NOMO-1 treated with dmso at 0.1 percent for 144 hours (cell line): ENCODE results near the gene FAT2.
"Not testable (repeated sequence)": the region's sequence is repeated elsewhere in the genome, so short reads cannot be mapped to it uniquely, and the experiment has no call there.

Experiments
- DNase-seq: peaks from one replicate; lab custom pipeline; 2025; ENCODE audit not compliant: unreplicated experiment; lab: John Stamatoyannopoulos, UW

The FAT2 gene

DNA sequence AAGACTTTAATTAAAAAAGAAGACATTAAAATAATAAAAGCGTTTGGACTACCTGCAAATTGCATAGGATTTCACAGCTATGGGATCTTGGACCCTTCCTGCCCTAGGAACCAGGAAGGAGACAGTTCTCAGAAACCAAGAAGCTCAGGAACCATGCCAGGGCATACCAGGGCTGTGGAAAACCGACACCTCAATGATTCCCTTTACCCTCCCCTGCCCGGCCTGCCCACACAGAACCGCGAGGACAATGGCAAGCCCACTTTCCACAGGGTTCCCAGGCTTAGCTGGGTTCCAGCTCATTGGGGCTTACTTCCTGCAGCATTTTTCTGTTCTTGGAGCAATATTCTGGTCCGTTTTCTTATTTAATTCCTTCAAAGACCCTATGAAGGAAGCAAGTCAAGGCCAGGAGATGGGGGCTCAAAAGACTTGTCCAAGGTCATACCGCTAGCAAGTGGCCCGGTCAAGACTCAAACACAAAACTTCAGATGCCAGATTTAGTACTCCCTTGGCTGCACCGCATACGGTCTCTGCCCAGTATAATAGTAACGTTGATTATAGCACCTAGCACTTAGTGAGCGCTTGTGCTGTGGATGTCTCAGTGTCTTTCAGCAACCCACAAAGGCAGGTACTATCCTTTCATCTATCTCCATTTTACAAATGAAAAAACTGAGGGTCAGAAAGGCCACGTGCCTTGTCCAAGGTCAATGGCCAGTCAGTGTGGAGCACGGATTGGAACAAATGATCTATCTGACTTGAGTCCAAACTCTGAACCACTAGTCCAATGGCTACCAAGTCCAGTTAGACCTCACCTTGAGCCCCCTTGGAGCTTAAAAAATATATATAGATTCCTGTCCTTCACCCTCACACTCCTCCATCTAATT, 6.8 kb downstream of the FAT2 start:
- no peak for DNase-seq

DNA sequence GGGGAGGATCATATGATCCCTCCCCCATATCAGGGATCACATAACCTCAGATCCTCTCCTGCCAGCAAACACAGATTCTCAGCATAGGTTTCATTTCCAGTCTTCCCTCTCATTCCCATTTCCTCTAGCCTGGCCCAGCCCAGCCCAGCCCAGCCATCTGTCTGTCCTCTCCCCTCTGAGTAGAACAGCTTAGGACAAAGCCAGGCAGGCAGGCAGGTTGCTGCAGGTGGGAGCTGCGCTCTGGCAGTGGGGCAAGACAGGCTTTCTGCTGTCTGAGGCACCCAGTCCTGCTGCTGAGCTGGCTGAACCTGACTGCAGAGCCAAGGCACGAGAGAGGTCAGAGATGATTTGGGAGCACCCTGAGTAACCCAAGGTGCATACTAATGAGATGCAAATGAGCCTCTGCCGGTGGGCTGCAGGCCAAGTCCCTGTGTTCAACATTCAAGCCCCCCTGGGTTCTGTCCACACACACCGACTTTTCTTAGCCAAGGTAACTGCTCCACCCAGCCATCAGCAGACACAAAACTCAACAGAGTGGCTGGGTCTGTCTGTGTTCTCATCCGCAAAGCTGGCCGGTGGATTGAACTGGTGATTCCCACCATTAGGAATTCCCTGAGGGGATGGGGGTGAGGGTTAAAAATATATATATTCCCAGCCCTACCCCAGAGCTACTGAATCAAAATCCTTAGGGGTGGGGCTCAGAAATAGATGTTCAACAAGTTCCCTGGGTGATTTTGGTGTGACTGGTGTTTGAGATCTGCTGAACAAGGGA, 9.1 kb downstream of the FAT2 start:
- DNase-seq: no peak

DNA sequence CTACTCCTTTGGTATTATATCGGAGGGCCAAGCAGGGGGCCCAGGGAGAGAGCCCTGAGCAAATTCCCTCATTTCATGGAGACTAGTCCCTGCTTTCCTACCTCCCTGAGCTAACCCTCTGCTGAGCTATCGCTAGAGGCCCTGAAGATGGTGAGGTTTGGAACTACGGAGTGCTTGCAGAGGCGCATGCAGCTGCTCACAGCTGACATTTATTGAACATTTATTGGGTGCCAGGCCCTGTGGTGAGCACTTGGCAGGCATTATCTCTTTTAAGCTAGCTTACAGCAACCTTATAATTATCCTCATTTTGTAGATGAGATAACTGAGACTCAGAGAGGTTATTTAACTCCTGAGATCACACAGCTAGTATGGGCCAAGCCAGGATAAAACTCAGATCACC, 9.8 kb downstream of the FAT2 start:
- no peak for DNase-seq

DNA sequence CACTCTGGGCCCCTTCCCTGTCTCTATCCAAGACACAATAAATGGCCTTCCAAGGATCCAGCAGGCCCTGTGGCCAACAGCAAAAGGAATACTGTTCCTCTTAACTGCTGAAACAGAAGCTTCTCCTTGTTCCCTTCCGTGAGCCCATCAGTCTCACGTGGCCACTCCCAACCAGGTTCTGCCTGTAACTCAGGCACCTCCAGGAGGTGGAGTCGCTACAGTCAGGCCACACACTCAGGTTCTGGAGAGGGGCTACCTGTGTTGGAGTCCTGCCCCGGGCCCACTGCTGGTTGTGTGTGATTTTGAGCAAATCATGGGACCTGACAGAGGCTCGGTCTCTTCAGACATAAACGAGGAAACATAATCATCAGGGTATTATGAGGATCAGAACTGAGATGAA, 10.3 kb downstream of the FAT2 start:
- no peak for DNase-seq

DNA sequence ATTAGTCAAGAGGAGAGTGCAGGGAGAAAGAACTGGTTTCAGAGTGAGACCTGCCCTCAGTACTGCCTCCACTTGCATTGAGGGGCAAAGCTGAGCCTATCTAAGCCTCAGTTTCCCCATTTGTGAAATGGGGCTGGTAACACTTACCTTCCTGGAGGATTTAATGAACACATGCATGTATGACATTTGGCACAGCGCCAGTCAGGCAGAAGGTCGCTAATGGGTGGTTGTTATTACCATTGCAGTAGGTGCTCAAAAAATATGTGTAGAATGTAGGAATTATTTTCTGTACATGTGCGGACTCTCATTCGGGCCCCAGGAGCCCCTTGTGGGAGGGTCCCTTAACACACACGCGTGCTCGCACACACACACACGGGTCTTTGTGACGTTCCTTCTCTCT, 10.9 kb downstream of the FAT2 start:
- no peak for DNase-seq

- not testable (repeated sequence) for DNase-seq
Observed at GRCh38 chr5:151579146-151579545, 12.0 kb downstream of the FAT2 start.

- no peak for DNase-seq
Observed at GRCh38 chr5:151578326-151579025, 12.7 kb downstream of the FAT2 start.

GRCh38 chr5:151577566-151577965, 13.6 kb downstream of the FAT2 start:
- peak; percentile 65 for DNase-seq

DNA sequence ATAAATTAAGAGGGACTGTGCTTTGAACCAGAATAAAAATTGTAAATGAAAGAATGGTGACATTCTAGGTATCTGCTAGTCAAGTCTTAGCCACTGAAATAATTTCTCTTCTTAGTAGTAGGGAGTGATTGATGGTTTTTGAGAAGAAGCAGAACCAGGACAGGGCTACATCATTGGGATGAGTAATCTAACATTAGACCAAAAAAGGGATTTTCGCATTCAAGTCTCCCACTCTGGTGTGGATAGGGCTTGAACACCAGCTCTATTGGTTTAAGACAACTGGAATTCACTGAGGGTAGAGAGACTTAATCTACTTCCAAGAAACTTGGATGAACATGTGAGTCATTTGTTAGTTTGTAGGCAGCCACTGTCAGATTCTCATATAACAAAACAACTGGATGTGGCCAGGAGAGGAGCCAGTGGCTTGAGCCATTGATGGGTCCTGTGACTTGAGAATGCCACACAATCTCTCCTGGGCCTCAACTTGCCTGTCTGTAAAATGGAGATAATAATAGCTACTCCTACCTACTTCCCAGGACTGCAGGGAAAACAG, 16.6 kb downstream of the FAT2 start:
- DNase-seq: no peak

- DNase-seq: no peak
Observed at GRCh38 chr5:151572657-151573368, 18.3 kb downstream of the FAT2 start.

- DNase-seq: no peak
Observed at GRCh38 chr5:151571270-151572173, 19.6 kb downstream of the FAT2 start.

DNA sequence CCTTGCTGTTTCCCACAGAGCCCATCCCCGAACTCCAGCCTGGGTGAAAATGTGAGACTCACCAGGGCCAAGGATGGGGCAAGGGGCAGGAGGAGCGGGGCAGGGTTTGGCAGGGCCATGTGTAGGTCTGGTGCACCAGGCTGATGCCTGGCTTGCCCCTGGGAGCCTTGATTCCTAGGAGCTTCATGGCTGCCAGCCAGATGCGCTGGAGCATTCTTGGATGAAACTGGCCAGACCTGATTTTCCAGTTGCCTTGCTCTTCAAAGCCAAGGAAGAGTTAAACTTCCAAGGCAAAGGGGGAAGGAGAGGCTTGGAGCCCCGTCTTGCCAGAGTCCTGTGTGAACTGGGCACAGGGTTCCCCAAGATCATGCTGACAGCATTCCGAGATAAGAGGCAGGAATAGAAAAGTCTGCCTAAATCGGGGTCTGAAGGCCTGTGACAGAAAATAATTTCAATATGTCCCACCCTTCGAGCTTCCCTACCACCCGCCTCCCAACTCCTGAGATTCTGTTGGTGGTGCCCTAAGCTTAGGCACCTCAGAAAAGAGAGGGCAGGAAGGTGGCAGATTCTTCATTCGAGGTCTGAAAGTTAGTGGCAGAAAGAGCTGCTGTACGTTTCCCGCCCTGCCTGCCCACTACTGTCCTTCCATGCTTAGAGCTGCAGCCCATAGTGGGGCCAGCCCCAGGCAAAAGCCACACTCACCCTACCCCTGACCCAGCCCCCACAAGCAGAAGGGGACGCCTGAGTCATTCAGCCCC, 20.4 kb downstream of the FAT2 start:
- DNase-seq: no peak

DNA sequence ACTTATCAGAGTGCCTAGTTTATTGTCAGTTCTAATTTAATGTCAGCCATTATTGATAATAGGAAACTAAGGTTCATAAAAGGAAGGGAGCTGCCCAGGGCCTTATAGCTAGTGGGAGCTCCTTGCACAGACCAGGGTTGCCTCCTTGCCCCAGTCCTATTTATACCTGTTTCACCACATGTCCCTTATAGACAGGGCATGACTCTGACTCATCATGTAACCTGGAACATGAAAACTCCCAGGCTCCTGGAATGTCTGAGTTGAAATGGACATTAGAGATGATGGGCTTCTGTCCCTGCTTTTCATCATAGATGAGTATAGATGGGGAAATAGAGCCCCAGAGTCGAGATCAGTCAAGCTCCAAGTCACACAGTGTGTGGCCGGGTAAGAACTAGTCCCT, 21.1 kb downstream of the FAT2 start:
- no peak for DNase-seq

- no peak for DNase-seq
Observed at GRCh38 chr5:151569132-151570046, 21.7 kb downstream of the FAT2 start.

DNA sequence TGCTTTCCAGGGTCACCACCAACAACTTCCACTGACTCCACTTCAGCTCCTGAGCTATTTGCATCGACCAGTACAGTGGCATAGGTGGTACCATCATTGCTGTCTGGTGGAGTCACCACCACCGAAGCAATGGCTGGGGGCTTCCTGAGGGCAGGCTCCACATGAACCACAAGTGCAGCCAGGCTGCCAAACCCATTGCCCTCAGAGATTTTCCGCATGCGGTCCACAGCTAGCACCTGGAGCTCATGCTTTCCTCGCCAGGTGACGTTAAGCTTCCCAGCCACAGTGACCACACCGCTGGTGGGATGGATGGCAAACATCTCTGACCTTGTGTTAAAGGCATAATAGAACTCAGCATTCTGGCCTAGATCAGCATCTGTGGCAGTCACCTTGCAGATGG, 23.1 kb downstream of the FAT2 start:
- DNase-seq: no peak

DNA sequence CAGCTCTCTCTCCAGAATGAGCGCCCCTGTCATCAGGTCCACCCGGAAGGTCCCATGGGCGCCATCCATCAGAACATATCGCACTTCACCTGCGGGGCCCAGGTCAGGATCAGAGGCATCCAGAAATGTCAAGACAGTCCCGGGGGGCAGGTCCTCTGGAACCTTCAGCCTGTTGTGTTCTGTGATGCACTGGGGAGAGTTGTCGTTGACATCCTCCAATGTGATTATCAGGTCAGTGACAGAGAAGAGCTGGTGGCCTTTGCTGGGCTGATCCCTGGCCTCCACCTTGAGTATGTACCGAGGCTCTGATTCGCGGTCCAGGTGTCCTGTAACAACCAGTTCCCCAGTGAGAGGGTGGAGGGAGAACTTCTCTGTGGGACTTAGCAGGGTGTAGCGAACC, 25.2 kb downstream of the FAT2 start:
- DNase-seq: no peak

DNA sequence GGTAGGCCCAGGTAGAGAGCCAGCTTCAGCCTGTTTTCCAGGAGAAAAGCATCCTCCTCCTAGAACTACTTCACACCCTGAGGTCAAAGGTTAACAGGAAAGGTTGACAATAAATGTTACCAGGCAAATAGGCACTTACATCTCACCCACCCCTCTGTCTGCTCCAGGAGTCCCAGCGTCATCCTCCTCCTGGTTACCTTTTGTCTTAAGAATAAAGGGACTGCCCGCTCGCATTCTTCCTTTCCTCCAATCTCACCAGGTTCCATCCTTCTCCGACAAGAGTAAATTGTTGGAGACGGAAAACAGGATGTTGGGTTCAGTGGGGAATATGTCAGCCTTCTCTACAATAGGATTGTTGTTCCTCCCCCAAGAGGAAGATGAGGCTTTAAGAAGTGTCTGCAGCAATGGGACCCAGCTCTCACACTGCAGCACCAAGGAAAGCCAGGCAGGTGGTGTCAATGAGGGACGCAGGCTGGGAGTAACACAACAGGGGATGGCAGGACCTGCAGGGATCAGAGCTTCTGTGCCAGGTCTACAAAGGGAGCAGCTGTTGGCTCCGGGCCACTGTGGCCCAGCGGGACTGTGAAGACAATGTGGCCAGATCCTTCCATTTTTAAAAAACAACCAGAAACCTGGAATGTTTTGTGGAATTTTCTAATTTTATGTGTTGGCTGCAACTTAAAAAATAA, 29.0 kb downstream of the FAT2 start:
- no peak for DNase-seq
